ENCODE data around the gene CDKAL1. TPM values are rescaled to one million over a fixed set of nuclear protein-coding genes. Genes with fewer than 3 reads are reported as not detected.
A peak's percentile ranks its signal among the peaks of the same experiment; 100 is the strongest.
"Not testable (repeated sequence)": the region's sequence is repeated elsewhere in the genome, so short reads cannot be mapped to it uniquely, and the experiment has no call there.

The CDKAL1 gene
- total RNA-seq, 1 experiment from 2014 or later = 14.5 TPM

- no peak for DNase-seq (ENCODE audit: low spot score)
Observed at GRCh38 chr6:21238208-21238607, 704.0 kb downstream of the CDKAL1 start.

- DNase-seq (ENCODE audit: low spot score) = no peak
Observed at GRCh38 chr6:21240709-21241108, 706.5 kb downstream of the CDKAL1 start.

GRCh38 chr6:21241231-21242130 lies 707.2 kb downstream of the CDKAL1 start:
- DNase-seq (ENCODE audit: low spot score) = no peak

- DNase-seq (ENCODE audit: low spot score) = no peak
Observed at GRCh38 chr6:21244897-21245470, 710.7 kb downstream of the CDKAL1 start.

GRCh38 chr6:21245488-21245887 lies 711.2 kb downstream of the CDKAL1 start:
- DNase-seq (ENCODE audit: low spot score) = no peak

- no peak for DNase-seq (ENCODE audit: low spot score)
Observed at GRCh38 chr6:21246075-21246474, 711.8 kb downstream of the CDKAL1 start.

GRCh38 chr6:21254460-21254859 lies 720.2 kb downstream of the CDKAL1 start:
- not testable (repeated sequence) for DNase-seq (ENCODE audit: low spot score)

GRCh38 chr6:21256197-21256596 lies 721.9 kb downstream of the CDKAL1 start:
- no peak for DNase-seq (ENCODE audit: low spot score)

GRCh38 chr6:21257125-21257524 lies 722.9 kb downstream of the CDKAL1 start:
- DNase-seq (ENCODE audit: low spot score) = no peak

- no peak for DNase-seq (ENCODE audit: low spot score)
Observed at GRCh38 chr6:21258665-21259064, 724.4 kb downstream of the CDKAL1 start.

- no peak for DNase-seq (ENCODE audit: low spot score)
Observed at GRCh38 chr6:21259660-21260059, 725.4 kb downstream of the CDKAL1 start.

- no peak for DNase-seq (ENCODE audit: low spot score)
Observed at GRCh38 chr6:21262504-21262903, 728.2 kb downstream of the CDKAL1 start.

GRCh38 chr6:21263531-21264287 lies 729.5 kb downstream of the CDKAL1 start:
- peak; percentile 89 for DNase-seq (ENCODE audit: low spot score)

- no peak for DNase-seq (ENCODE audit: low spot score)
Observed at GRCh38 chr6:21264288-21265033, 730.2 kb downstream of the CDKAL1 start.

- no peak for DNase-seq (ENCODE audit: low spot score)
Observed at GRCh38 chr6:21265034-21265729, 730.9 kb downstream of the CDKAL1 start.

GRCh38 chr6:21265730-21266044 lies 731.4 kb downstream of the CDKAL1 start:
- no peak for DNase-seq (ENCODE audit: low spot score)

GRCh38 chr6:21270636-21271201 lies 736.5 kb downstream of the CDKAL1 start:
- DNase-seq (ENCODE audit: low spot score) = no peak

GRCh38 chr6:21271428-21272155 lies 737.3 kb downstream of the CDKAL1 start:
- no peak for DNase-seq (ENCODE audit: low spot score)

GRCh38 chr6:21273451-21273850 lies 739.2 kb downstream of the CDKAL1 start:
- DNase-seq (ENCODE audit: low spot score) = peak; percentile 17

GRCh38 chr6:21274851-21275250 lies 740.6 kb downstream of the CDKAL1 start:
- no peak for DNase-seq (ENCODE audit: low spot score)
